ENCODE data around the gene BUD31. TPM values are rescaled to one million over a fixed set of nuclear protein-coding genes. Genes with fewer than 3 reads are reported as not detected.
"Not testable (repeated sequence)": the region's sequence is repeated elsewhere in the genome, so short reads cannot be mapped to it uniquely, and the experiment has no call there.

Gene BUD31
- total RNA-seq, 1 donor from 2014 or later: 108 TPM

DNA sequence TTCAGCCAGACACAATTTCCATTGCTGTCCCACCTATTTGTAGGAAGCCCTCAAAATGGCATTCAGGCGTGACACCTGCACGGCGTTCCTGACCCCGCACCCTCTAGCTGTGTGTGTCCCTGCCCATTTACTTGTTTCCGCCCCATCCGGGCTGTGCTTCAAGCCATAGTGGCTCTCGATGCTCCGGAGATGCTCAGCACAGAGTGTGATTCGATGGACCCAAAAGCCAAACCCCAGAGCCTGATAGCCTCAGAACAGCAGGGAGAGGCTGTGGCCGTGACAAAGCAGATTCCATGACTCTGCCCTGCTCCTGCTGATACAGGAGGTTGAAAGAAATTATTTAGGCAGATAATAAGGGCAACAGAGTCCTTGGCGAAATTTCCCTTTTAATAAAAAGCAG lies 13.4 kb downstream of the BUD31 start:
- no peak for TF ChIP-seq CTCF (conservative IDR thresholded peaks at IDR 0.05)
- no peak overlapping the region for H3K27ac Mint-ChIP-seq (ENCODE audit: unreplicated experiment)
- H3K4me1 Mint-ChIP-seq: no peaks in the 10 kb centered on the region
- H3K9me3 Mint-ChIP-seq: no peaks in the 10 kb centered on the region
- H3K27me3 Mint-ChIP-seq (ENCODE audit: low read depth): no peaks in the 10 kb centered on the region
- H3K36me3 Mint-ChIP-seq (ENCODE audit: low read depth): peaks cover 4% of the 10 kb centered on the region
- H3K4me3 Mint-ChIP-seq: peak overlapping the region; percentile 54
- DNase-seq (ENCODE audit: low read depth, low spot score): no peak

- no peak overlapping the region for H3K27ac Mint-ChIP-seq (ENCODE audit: unreplicated experiment)
- DNase-seq (ENCODE audit: low read depth, low spot score): no peak
- no peak overlapping the region for H3K4me3 Mint-ChIP-seq
- no peaks in the 10 kb centered on the region for H3K27me3 Mint-ChIP-seq (ENCODE audit: low read depth)
- peaks cover under 1% of the 10 kb centered on the region for H3K36me3 Mint-ChIP-seq (ENCODE audit: low read depth)
- no peak for TF ChIP-seq CTCF (conservative IDR thresholded peaks at IDR 0.05)
- no peaks in the 10 kb centered on the region for H3K9me3 Mint-ChIP-seq
- no peaks in the 10 kb centered on the region for H3K4me1 Mint-ChIP-seq
These were observed 13.9 kb downstream of the BUD31 start for GRCh38 chr7:99422625-99423024.

DNA sequence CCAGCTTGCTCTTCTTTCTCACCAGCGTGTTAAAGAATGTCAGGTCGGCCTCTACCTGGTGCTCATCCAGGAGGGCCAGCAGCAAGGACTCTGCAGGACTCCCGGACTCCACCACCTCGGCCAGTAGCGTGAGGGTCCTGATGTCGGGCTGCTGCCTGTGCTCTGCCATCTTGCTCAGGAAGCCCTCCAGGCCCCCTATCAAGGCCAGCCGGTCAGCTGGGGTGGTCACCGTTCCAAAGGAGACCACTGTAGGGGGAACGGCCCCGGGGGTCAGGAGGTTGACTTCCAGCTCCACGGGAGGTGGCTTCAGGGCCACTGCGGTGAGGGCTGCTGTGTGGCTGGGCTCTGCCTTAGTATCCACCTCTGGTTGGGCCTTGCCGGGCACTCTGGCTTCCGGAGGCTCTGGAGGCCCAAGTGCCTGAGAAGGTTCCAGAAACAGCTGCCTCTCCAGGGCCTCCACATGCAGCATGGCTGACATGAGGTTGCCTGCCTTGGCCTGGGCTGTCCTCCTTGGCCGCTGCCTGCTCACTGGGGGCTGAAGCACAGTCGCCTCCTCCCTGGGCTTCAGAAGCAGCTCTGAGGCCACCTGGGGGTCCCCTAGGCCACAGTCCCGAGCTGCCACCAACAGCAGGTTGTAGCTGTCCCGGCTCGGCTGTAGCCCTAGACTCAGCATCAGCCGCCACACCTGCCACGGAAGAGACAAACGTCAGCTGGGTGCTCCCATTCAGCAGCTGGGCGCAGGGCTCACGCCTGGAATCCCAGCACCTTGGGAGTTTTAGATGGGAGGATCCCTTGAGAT lies 16.4 kb downstream of the BUD31 start:
- Mint-ChIP-seq H3K27ac (ENCODE audit: unreplicated experiment) (no peak overlapping the region), H3K4me1 (no peaks in the 10 kb centered on the region), H3K27me3 (ENCODE audit: low read depth) (no peaks in the 10 kb centered on the region), H3K36me3 (ENCODE audit: low read depth) (peaks cover 5% of the 10 kb centered on the region), H3K4me3 (no peak overlapping the region), H3K9me3 (no peaks in the 10 kb centered on the region)
- no peak for TF ChIP-seq CTCF (conservative IDR thresholded peaks at IDR 0.05)
- no peak for DNase-seq (ENCODE audit: low read depth, low spot score)

DNA sequence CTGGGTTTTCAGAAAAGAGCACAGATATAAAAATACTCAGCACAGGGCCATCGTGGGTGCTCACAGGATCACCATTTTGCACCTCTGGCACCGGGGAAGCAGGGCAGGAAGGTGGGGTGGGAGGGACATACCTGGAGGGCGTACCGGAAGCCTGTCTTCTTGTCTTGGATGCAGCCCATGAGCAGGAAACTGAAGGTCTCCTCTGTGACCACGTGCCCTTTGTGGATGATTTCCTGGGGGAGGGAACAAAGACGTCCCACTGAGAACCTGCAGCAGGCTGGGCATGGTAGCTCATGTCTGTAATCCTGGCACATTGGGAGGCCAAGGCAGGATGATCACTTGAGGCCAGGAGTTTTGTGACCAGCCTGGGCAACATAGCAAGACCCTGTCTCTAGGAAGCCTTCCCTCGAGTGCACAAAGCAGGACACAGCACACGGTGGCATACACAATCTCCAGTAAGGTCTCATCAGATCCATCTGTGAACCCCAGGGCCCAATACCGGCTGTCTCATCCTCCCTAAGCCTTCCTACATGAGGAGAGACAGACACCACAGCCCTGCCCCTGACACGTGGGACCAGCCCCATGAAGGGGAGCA lies 20.3 kb downstream of the BUD31 start:
- TF ChIP-seq CTCF (conservative IDR thresholded peaks at IDR 0.05): no peak
- Mint-ChIP-seq H3K36me3 (ENCODE audit: low read depth) (peaks cover 7% of the 10 kb centered on the region), H3K9me3 (no peaks in the 10 kb centered on the region), H3K4me1 (no peaks in the 10 kb centered on the region), H3K27me3 (ENCODE audit: low read depth) (no peaks in the 10 kb centered on the region), H3K4me3 (no peak overlapping the region), H3K27ac (ENCODE audit: unreplicated experiment) (no peak overlapping the region)
- no peak for DNase-seq (ENCODE audit: low read depth, low spot score)

GRCh38 chr7:99429756-99430155 lies 21.0 kb downstream of the BUD31 start:
- TF ChIP-seq CTCF (conservative IDR thresholded peaks at IDR 0.05): no peak
- Mint-ChIP-seq H3K27ac (ENCODE audit: unreplicated experiment) (no peak overlapping the region), H3K9me3 (no peaks in the 10 kb centered on the region), H3K4me1 (no peaks in the 10 kb centered on the region), H3K4me3 (no peak overlapping the region), H3K27me3 (ENCODE audit: low read depth) (no peaks in the 10 kb centered on the region), H3K36me3 (ENCODE audit: low read depth) (peaks cover 7% of the 10 kb centered on the region)
- DNase-seq (ENCODE audit: low read depth, low spot score): no peak

DNA sequence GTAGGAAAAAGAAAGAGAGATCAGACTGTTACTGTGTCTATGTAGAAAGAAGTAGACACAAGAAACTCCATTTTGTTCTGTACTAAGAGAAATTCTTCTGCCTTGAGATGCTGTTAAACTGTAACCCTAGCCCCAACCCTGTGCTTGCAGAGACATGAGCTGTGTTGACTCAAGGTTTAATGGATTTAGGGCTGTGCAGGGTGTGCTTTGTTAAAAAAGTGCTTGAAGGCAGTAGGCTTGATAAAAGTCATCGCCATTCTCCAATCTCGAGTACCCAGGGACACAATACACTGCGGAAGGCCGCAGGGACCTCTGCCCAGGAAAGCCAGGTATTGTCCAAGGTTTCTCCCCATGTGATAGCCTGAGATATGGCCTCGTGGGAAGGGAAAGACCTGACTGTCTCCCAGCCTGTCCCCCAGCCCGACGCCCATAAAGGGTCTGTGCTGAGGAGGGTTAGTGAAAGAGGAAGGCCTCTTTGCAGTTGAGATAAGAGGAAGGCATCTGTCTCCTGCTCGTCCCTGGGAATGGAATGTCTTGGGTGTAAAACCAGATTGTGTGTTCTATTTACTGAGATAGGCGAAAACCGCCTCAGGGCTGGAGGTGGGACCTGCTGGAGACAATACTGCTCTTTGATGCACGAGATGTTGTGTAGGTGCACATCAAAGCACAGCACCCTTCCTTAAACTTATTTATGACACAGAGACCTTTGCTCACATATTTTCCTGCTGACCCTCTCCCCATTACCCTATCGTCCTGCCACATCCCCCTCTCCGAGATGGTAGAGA lies 23.2 kb downstream of the BUD31 start:
- not testable (repeated sequence) for H3K4me1 Mint-ChIP-seq; DNase-seq (ENCODE audit: low read depth, low spot score); H3K36me3 Mint-ChIP-seq (ENCODE audit: low read depth); H3K9me3 Mint-ChIP-seq; H3K27me3 Mint-ChIP-seq (ENCODE audit: low read depth); H3K4me3 Mint-ChIP-seq
- H3K27ac Mint-ChIP-seq (ENCODE audit: unreplicated experiment): peak overlapping the region; percentile 62
